ENCODE measurements around the gene TPRN. TPM values are rescaled to one million over a fixed set of nuclear protein-coding genes. Genes with fewer than 3 reads are reported as not detected.

The TPRN gene
- total and polyA plus RNA-seq, 9 of the 15 experiments (the other 6 are each of a cell fraction or from before 2014, with no cell fraction given), result 0.31 to 31.9 (median 4.4) TPM

DNA sequence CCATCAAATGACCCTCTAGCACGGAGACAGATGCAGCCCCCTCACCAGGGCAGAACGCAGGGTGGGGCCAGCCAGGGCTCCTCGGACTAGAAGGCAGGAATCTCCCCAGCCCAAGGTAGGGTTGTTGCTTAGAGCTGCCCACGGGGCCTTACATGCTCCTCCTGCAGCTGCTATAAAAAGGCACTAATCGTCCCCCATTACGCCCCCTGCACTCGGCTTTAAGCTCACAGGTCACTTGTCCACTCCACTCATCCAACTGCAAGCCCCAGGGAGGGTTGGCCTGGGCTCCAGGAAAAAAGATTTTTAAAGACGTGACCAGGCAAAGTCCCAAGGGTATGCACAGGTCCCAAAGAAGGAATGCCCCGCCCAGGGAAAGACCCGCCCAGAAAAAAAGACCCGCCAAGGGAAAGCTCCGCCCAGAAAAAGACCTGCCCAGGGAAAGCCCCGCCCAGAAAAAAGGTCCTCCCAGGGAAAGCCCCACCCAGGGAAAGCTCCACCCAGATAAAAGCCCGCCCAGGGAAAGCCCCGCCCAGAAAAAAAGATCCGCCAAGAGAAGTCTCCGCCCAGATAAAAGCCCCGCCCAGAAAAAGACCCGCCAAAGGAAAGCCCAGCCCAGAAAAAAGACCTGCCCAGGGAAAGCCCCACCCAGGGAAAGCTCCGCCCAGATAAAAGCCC, 50.5 kb downstream of the TPRN start (continued):
- TF ChIP-seq, protein P1, sequence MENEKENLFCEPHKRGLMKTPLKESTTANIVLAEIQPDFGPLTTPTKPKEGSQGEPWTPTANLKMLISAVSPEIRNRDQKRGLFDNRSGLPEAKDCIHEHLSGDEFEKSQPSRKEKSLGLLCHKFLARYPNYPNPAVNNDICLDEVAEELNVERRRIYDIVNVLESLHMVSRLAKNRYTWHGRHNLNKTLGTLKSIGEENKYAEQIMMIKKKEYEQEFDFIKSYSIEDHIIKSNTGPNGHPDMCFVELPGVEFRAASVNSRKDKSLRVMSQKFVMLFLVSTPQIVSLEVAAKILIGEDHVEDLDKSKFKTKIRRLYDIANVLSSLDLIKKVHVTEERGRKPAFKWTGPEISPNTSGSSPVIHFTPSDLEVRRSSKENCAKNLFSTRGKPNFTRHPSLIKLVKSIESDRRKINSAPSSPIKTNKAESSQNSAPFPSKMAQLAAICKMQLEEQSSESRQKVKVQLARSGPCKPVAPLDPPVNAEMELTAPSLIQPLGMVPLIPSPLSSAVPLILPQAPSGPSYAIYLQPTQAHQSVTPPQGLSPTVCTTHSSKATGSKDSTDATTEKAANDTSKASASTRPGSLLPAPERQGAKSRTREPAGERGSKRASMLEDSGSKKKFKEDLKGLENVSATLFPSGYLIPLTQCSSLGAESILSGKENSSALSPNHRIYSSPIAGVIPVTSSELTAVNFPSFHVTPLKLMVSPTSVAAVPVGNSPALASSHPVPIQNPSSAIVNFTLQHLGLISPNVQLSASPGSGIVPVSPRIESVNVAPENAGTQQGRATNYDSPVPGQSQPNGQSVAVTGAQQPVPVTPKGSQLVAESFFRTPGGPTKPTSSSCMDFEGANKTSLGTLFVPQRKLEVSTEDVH (IDR thresholded peaks at IDR 0.05; ENCODE audit: low read depth, partially characterized antibody), result peak; percentile 81
- TF ChIP-seq FOXJ3 (CRISPR knock-in tag; IDR thresholded peaks at IDR 0.05) (no peak), ZNF384 (IDR thresholded peaks at IDR 0.05; ENCODE audit: low read depth, low read length) (peak; percentile 77)
- TF ChIP-seq, protein P2, sequence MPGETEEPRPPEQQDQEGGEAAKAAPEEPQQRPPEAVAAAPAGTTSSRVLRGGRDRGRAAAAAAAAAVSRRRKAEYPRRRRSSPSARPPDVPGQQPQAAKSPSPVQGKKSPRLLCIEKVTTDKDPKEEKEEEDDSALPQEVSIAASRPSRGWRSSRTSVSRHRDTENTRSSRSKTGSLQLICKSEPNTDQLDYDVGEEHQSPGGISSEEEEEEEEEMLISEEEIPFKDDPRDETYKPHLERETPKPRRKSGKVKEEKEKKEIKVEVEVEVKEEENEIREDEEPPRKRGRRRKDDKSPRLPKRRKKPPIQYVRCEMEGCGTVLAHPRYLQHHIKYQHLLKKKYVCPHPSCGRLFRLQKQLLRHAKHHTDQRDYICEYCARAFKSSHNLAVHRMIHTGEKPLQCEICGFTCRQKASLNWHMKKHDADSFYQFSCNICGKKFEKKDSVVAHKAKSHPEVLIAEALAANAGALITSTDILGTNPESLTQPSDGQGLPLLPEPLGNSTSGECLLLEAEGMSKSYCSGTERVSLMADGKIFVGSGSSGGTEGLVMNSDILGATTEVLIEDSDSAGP (CRISPR knock-in tag; IDR thresholded peaks at IDR 0.05), result no peak

DNA sequence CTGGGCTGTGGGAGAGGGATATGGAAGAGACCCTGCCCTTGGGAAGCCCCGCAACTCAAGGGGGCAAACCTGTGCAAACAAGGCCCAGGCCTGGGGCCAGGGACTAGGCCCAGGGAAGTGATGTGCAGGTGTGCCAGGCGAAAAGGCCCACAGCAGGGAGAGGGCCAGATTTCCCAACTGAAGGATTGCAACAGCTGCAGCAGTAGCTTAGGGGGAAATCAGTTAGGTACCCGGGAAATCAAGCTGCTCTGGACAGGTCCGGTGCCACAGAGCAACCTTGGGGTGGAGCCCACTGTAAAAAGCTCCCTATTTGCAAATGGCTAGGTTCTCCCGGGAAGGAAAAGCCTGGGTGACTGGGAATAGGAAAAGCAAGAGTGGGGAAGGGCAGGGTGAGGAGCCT, 51.2 kb downstream of the TPRN start:
- H3K4me3 ChIP-seq, result no peak overlapping the region
- FAIRE-seq, result no peak
- no peaks in the 10 kb centered on the region for H3K27me3 ChIP-seq (ENCODE audit: control insufficient read depth in 2 of 2, insufficient read depth in 2 of 2, low read length in 2 of 2)
- H3K36me3 ChIP-seq (ENCODE audit: control insufficient read depth, insufficient read depth, low read length), result no peaks in the 10 kb centered on the region
- ChIA-PET CTCF (ENCODE audit: low intra/inter-chr PET ratio) (no interaction called here), POLR2A (interaction anchor here (1.2 to 3.4 kb wide), 5 partner anchors 8 to 92 kb away, joined by 3 to 22 read pairs (median 8); partner anchors contain the start of genes GRIN1 and TUBB4B)
- H3K79me2 ChIP-seq (ENCODE audit: control insufficient read depth, insufficient read depth, low read length), result no peaks in the 10 kb centered on the region
- H3K4me1 ChIP-seq (replicated peaks in 1 of 2; ENCODE audit: control insufficient read depth in 2 of 2, insufficient read depth in 2 of 2, low read length in 2 of 2), result peaks cover 8 to 52% of the 10 kb centered on the region in 2 experiments; a peak in 3 of 5 replicates
- H3K27ac ChIP-seq (ENCODE audit: extremely low read depth, low read depth, low read length), result 0 out of 3 replicates have a peak overlapping the region, but pooled peaks have one; percentile 54
- H3K9me1 ChIP-seq (ENCODE audit: control insufficient read depth, insufficient read depth, low read length), result no peaks in the 10 kb centered on the region
- in situ Hi-C loops (cut with MboI), result no loop called here
- no peaks in the 10 kb centered on the region for H4K20me1 ChIP-seq (replicated peaks; ENCODE audit: control insufficient read depth, insufficient read depth, low read length)
- no peak for DNase-seq (ENCODE audit: extremely low read depth in 1 of 4, low spot score in 3 of 4)
- intact Hi-C loops (cut with micrococcal nuclease), result no loop called here
- H3K9ac ChIP-seq (ENCODE audit: insufficient read depth in 1 of 2, low read depth in 2 of 2, low read length in 2 of 2), result peak overlapping the region; percentile 30 to 92; a peak in 3 of 4 replicates
- TF ChIP-seq CEBPB (tag; IDR thresholded peaks at IDR 0.05), result 0 out of 2 replicates have a peak, but pooled peaks have one; percentile 26
- TF ChIP-seq, protein P3, sequence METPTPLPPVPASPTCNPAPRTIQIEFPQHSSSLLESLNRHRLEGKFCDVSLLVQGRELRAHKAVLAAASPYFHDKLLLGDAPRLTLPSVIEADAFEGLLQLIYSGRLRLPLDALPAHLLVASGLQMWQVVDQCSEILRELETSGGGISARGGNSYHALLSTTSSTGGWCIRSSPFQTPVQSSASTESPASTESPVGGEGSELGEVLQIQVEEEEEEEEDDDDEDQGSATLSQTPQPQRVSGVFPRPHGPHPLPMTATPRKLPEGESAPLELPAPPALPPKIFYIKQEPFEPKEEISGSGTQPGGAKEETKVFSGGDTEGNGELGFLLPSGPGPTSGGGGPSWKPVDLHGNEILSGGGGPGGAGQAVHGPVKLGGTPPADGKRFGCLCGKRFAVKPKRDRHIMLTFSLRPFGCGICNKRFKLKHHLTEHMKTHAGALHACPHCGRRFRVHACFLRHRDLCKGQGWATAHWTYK (CRISPR knock-in tag; IDR thresholded peaks at IDR 0.05), result no peak
- TF ChIP-seq BCL6 (CRISPR knock-in tag; IDR thresholded peaks at IDR 0.05), result no peak
- H3K4me2 ChIP-seq (ENCODE audit: insufficient read depth, low read length), result peak overlapping the region; percentile 71
- no peak for ATAC-seq
- no TSS peak for BruUV-seq (replicated peaks)
- no peaks in the 10 kb centered on the region; the same call in 1 of the 2 replicates for H3K9me3 ChIP-seq (replicated peaks; ENCODE audit: control insufficient read depth, insufficient read depth, low read depth, low read length)
- WGBS (ENCODE audit: insufficient coverage, low coverage, missing lambda C conversion rate), result 59% methylated on average over 5 of the region's 5 CpGs
- 0 out of 2 replicates have a peak overlapping the region, but pooled peaks have one; percentile 77 for H2AFZ ChIP-seq (ENCODE audit: low read depth, low read length)
